ENCODE measurements around the gene NANOS3.

- no peak for TF ChIP-seq EZH2 (IDR thresholded peaks at IDR 0.05; ENCODE audit: insufficient read depth, low read length)
- TF ChIP-seq, protein P1, sequence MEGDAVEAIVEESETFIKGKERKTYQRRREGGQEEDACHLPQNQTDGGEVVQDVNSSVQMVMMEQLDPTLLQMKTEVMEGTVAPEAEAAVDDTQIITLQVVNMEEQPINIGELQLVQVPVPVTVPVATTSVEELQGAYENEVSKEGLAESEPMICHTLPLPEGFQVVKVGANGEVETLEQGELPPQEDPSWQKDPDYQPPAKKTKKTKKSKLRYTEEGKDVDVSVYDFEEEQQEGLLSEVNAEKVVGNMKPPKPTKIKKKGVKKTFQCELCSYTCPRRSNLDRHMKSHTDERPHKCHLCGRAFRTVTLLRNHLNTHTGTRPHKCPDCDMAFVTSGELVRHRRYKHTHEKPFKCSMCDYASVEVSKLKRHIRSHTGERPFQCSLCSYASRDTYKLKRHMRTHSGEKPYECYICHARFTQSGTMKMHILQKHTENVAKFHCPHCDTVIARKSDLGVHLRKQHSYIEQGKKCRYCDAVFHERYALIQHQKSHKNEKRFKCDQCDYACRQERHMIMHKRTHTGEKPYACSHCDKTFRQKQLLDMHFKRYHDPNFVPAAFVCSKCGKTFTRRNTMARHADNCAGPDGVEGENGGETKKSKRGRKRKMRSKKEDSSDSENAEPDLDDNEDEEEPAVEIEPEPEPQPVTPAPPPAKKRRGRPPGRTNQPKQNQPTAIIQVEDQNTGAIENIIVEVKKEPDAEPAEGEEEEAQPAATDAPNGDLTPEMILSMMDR (IDR thresholded peaks at IDR 0.05; ENCODE audit: insufficient read depth, low read depth, low read length): no peak
These were observed 45.1 kb upstream of the NANOS3 start for GRCh38 chr19:13831537-13832467.
